Mammary epithelial cell (primary cell): ENCODE data around the gene PPIE.

Source experiments
- EZH2 ChIP-seq: IDR thresholded peaks from 2 replicates; pipeline ENCODE4 v1.6.1; 2012; ENCODE audit warnings: low read length, inconsistent platforms, borderline replicate concordance
- TF ChIP-seq, protein P1 (sequence below), 2 donors: IDR thresholded peaks in 1 of 2; conservative IDR thresholded peaks in 1 of 2; 2 replicates each; pipeline ENCODE4 v1.5.1; 2011 to 2012; ENCODE audit warnings: inconsistent platforms in 2 of 2, low read length in 2 of 2, mild to moderate bottlenecking in 2 of 2, control low read depth in 1 of 2, low read depth in 1 of 2; ENCODE audit not compliant: insufficient read depth in 1 of 2; ENCODE audit errors: extremely low read depth in 1 of 2

DNA sequence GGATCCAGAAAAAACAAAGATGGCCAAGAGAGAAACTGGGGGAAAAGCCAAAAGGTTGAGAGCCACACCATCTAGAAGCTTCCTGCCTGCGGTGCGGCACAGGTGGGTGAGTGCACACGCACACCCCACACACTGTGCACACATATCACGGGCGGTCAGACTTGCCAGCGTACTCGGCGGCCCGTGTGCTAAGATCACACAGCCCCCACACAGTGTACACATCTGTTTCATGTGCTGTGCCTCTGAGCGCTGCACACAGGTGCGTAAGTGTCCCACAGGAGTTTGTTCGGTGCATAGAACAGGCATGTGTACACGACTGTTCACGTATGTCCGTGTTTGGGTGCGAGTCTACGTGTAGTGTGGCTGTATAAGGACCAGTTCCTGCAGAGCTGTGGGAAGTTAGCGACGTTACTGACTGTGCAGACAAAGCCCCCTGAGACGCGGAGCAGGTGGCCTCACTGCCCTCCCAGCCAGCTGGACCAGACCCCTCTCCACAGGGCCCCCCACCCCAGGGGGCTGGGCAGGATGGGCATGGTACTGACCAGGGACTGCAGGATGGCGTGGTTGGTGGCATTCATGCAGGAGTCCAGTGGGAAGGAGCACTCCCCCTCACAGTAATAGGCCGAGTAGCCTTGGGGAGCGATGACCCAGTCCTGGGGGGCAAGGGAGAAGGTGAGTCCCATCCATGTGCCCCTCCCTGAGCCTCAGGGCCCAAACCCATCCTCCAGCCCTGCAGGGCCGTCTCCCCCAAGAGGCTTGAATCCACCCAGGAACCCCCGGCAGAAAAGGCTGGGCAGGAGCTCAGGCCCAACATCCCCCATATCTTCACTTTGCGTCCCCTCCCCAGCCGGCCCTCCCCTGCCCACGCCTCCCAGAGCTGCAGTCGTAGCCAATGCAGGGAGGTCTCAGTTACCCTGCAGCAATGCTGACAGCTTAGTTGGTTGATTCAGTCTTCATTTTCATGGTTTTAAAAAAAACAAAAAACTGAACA, 24.2 kb downstream of the PPIE start:
- no peak for TF ChIP-seq EZH2
- TF ChIP-seq, protein P1, sequence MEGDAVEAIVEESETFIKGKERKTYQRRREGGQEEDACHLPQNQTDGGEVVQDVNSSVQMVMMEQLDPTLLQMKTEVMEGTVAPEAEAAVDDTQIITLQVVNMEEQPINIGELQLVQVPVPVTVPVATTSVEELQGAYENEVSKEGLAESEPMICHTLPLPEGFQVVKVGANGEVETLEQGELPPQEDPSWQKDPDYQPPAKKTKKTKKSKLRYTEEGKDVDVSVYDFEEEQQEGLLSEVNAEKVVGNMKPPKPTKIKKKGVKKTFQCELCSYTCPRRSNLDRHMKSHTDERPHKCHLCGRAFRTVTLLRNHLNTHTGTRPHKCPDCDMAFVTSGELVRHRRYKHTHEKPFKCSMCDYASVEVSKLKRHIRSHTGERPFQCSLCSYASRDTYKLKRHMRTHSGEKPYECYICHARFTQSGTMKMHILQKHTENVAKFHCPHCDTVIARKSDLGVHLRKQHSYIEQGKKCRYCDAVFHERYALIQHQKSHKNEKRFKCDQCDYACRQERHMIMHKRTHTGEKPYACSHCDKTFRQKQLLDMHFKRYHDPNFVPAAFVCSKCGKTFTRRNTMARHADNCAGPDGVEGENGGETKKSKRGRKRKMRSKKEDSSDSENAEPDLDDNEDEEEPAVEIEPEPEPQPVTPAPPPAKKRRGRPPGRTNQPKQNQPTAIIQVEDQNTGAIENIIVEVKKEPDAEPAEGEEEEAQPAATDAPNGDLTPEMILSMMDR (conservative IDR thresholded peaks at IDR 0.05 in 1 of 2, IDR thresholded peaks at IDR 0.05 in 1 of 2; ENCODE audit: extremely low read depth in 1 of 2, insufficient read depth in 1 of 2, low read depth in 1 of 2, low read length in 2 of 2) = no peak
